ENCODE measurements around the gene ZSWIM6. TPM values are rescaled to one million over a fixed set of nuclear protein-coding genes. Genes with fewer than 3 reads are reported as not detected.

ZSWIM6 gene
- polyA plus RNA-seq, 1 of the 3 experiments (the other 2 are of a cell fraction): 7.4 TPM

DNA sequence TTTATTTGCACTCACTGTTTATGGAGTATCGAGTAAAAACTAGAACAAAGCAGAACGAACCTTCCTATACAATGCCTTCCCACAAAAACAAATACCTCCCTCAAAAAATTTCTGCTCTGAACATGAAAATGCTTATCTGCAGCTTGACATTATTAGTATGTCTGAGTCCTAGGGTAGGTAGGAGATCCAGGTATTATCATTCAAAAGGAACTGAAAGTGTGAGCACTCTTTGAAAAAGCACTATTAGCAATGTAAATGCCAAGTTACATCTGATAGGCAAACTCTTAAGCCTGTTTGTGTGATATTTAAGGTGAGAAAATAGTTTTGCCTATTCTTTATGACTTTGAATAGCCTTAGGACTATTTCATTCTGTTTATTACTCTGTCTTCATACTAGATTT, 47.6 kb downstream of the ZSWIM6 start:
- no peak overlapping the region for H3K4me3 ChIP-seq (ENCODE audit: low read depth in 2 of 2, low read length in 1 of 2)
- POLR2A ChIA-PET: interaction anchor here (0.6 kb wide), 1 partner anchor 12 kb away, joined by 3 read pairs; no protein-coding TSS in a partner anchor
- no peaks in the 10 kb centered on the region for H3F3A ChIP-seq (replicated peaks; ENCODE audit: insufficient read depth)
- no peak overlapping the region for H3K27ac ChIP-seq (ENCODE audit: low read depth in 2 of 2, low read length in 1 of 2)
- no peak for DNase-seq
- no peaks in the 10 kb centered on the region for H3K9me2 ChIP-seq
- no peaks in the 10 kb centered on the region for H3K36me3 ChIP-seq (replicated peaks in 1 of 2; ENCODE audit: control insufficient read depth in 1 of 2, insufficient read depth in 2 of 2, low read length in 1 of 2)
- 95% methylated on average over 2 of the region's 2 CpGs for WGBS (ENCODE audit: low lambda C conversion rate)
- peaks cover 72% of the 10 kb centered on the region; the same call in 1 of the 2 replicates for H3K79me2 ChIP-seq (ENCODE audit: insufficient read depth)
- TF ChIP-seq YY1 (IDR thresholded peaks at IDR 0.05; ENCODE audit: low read depth) (no peak), POLR2AphosphoS5 (IDR thresholded peaks at IDR 0.05; ENCODE audit: low read depth, low read length) (no peak), EZH2phosphoT487 (IDR thresholded peaks at IDR 0.05; ENCODE audit: borderline replicate concordance, low read depth) (no peak), MXI1 (IDR thresholded peaks at IDR 0.05; ENCODE audit: low read depth, low read length) (no peak), JUND (IDR thresholded peaks at IDR 0.05) (no peak), RFX5 (IDR thresholded peaks at IDR 0.05; ENCODE audit: low read length) (no peak), RXRA (IDR thresholded peaks at IDR 0.05; ENCODE audit: borderline replicate concordance, low read depth) (no peak)
- TF ChIP-seq, protein P1, sequence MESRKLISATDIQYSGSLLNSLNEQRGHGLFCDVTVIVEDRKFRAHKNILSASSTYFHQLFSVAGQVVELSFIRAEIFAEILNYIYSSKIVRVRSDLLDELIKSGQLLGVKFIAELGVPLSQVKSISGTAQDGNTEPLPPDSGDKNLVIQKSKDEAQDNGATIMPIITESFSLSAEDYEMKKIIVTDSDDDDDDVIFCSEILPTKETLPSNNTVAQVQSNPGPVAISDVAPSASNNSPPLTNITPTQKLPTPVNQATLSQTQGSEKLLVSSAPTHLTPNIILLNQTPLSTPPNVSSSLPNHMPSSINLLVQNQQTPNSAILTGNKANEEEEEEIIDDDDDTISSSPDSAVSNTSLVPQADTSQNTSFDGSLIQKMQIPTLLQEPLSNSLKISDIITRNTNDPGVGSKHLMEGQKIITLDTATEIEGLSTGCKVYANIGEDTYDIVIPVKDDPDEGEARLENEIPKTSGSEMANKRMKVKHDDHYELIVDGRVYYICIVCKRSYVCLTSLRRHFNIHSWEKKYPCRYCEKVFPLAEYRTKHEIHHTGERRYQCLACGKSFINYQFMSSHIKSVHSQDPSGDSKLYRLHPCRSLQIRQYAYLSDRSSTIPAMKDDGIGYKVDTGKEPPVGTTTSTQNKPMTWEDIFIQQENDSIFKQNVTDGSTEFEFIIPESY (IDR thresholded peaks at IDR 0.05; ENCODE audit: borderline replicate concordance, low read depth): no peak
- TF ChIP-seq, protein P2, sequence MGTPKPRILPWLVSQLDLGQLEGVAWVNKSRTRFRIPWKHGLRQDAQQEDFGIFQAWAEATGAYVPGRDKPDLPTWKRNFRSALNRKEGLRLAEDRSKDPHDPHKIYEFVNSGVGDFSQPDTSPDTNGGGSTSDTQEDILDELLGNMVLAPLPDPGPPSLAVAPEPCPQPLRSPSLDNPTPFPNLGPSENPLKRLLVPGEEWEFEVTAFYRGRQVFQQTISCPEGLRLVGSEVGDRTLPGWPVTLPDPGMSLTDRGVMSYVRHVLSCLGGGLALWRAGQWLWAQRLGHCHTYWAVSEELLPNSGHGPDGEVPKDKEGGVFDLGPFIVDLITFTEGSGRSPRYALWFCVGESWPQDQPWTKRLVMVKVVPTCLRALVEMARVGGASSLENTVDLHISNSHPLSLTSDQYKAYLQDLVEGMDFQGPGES (IDR thresholded peaks at IDR 0.05; ENCODE audit: low read depth, low read length): no peak
- TF ChIP-seq, protein P3, sequence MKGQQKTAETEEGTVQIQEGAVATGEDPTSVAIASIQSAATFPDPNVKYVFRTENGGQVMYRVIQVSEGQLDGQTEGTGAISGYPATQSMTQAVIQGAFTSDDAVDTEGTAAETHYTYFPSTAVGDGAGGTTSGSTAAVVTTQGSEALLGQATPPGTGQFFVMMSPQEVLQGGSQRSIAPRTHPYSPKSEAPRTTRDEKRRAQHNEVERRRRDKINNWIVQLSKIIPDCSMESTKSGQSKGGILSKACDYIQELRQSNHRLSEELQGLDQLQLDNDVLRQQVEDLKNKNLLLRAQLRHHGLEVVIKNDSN (IDR thresholded peaks at IDR 0.05; ENCODE audit: borderline replicate concordance, low read depth): no peak
- no peaks in the 10 kb centered on the region for H3K9me3 ChIP-seq
- H2AFZ ChIP-seq (ENCODE audit: low read depth): no peak overlapping the region
- peaks cover 19% of the 10 kb centered on the region; the same call in 1 of the 2 replicates for H4K20me1 ChIP-seq (ENCODE audit: insufficient read depth)
- H3K4me2 ChIP-seq: no peak overlapping the region
- H3K9ac ChIP-seq: no peak overlapping the region
- CTCF ChIA-PET: no interaction called here
- H3K4me1 ChIP-seq (ENCODE audit: control insufficient read depth in 1 of 2, insufficient read depth in 2 of 2, low read depth in 1 of 2, low read length in 1 of 2): no peaks in the 10 kb centered on the region; a peak in 1 of 4 replicates
- no peaks in the 10 kb centered on the region for H3K27me3 ChIP-seq (ENCODE audit: insufficient read depth)

DNA sequence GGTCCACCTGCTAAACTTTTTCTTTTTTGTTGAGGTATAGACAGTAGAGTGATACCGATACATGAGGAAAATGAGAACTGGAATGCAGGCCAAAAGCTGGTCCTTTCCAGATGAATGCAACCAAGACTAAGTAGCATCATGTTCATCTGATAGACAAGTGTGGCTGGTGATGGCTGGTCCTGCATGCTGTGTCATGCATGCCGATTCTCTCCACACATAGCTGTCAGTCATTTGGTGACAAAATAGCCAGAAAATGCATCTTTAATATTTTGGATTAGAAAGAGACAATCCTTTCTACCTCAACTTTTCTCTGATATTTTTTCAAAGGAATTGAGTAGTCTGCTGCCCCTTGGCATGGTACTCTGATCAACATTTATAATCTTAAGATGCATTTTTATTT, 49.9 kb downstream of the ZSWIM6 start:
- no peak overlapping the region for H3K4me2 ChIP-seq
- peaks cover 35% of the 10 kb centered on the region for H4K20me1 ChIP-seq (ENCODE audit: insufficient read depth)
- H3K27me3 ChIP-seq (ENCODE audit: insufficient read depth): no peaks in the 10 kb centered on the region
- H3K9me2 ChIP-seq: no peaks in the 10 kb centered on the region
- H3K9ac ChIP-seq: no peak overlapping the region
- 88% methylated on average over 2 of the region's 2 CpGs for WGBS (ENCODE audit: low lambda C conversion rate)
- ChIA-PET CTCF (no interaction called here), POLR2A (no interaction called here)
- H3K9me3 ChIP-seq: no peaks in the 10 kb centered on the region
- H3K27ac ChIP-seq (ENCODE audit: low read depth in 2 of 2, low read length in 1 of 2): no peak overlapping the region
- peaks cover 92% of the 10 kb centered on the region for H3K79me2 ChIP-seq (ENCODE audit: insufficient read depth)
- no peak overlapping the region for H2AFZ ChIP-seq (ENCODE audit: low read depth)
- peaks cover 4 to 6% of the 10 kb centered on the region in 2 experiments; a peak in 2 of 4 replicates for H3K4me1 ChIP-seq (ENCODE audit: control insufficient read depth in 1 of 2, insufficient read depth in 2 of 2, low read depth in 1 of 2, low read length in 1 of 2)
- no peak for DNase-seq
- no peak overlapping the region for H3K4me3 ChIP-seq (ENCODE audit: low read depth in 2 of 2, low read length in 1 of 2)
- no peaks in the 10 kb centered on the region for H3F3A ChIP-seq (replicated peaks; ENCODE audit: insufficient read depth)
- H3K36me3 ChIP-seq (replicated peaks in 1 of 2; ENCODE audit: control insufficient read depth in 1 of 2, insufficient read depth in 2 of 2, low read length in 1 of 2): no peaks in the 10 kb centered on the region
- TF ChIP-seq YY1 (IDR thresholded peaks at IDR 0.05; ENCODE audit: low read depth): no peak
- no peak for TF ChIP-seq RCOR1 (IDR thresholded peaks at IDR 0.05; ENCODE audit: low read length)
- no peak for TF ChIP-seq GATA2 (CRISPR knock-in tag; IDR thresholded peaks at IDR 0.05)
- TF ChIP-seq, protein P4, sequence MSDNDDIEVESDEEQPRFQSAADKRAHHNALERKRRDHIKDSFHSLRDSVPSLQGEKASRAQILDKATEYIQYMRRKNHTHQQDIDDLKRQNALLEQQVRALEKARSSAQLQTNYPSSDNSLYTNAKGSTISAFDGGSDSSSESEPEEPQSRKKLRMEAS (IDR thresholded peaks at IDR 0.05; ENCODE audit: low read depth): no peak
- TF ChIP-seq FOXM1 (IDR thresholded peaks at IDR 0.05; ENCODE audit: low read depth): no peak
- TF ChIP-seq RAD21 (IDR thresholded peaks at IDR 0.05; ENCODE audit: low read length): no peak
- TF ChIP-seq, protein P5, sequence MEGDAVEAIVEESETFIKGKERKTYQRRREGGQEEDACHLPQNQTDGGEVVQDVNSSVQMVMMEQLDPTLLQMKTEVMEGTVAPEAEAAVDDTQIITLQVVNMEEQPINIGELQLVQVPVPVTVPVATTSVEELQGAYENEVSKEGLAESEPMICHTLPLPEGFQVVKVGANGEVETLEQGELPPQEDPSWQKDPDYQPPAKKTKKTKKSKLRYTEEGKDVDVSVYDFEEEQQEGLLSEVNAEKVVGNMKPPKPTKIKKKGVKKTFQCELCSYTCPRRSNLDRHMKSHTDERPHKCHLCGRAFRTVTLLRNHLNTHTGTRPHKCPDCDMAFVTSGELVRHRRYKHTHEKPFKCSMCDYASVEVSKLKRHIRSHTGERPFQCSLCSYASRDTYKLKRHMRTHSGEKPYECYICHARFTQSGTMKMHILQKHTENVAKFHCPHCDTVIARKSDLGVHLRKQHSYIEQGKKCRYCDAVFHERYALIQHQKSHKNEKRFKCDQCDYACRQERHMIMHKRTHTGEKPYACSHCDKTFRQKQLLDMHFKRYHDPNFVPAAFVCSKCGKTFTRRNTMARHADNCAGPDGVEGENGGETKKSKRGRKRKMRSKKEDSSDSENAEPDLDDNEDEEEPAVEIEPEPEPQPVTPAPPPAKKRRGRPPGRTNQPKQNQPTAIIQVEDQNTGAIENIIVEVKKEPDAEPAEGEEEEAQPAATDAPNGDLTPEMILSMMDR (IDR thresholded peaks at IDR 0.05): no peak
- no peak for TF ChIP-seq FOXJ3 (CRISPR knock-in tag; IDR thresholded peaks at IDR 0.05)
- TF ChIP-seq MEF2A (IDR thresholded peaks at IDR 0.05; ENCODE audit: borderline replicate concordance, low read depth): no peak
- TF ChIP-seq SIN3A (IDR thresholded peaks at IDR 0.05; ENCODE audit: borderline replicate concordance, low read depth, low read length): no peak
- no peak for TF ChIP-seq TEAD4 (IDR thresholded peaks at IDR 0.05; ENCODE audit: borderline replicate concordance, insufficient read depth)
- TF ChIP-seq RXRA (IDR thresholded peaks at IDR 0.05; ENCODE audit: borderline replicate concordance, low read depth): no peak
- no peak for TF ChIP-seq NFIC (IDR thresholded peaks at IDR 0.05; ENCODE audit: borderline replicate concordance)
- no peak for TF ChIP-seq ELF1 (IDR thresholded peaks at IDR 0.05)
- no peak for TF ChIP-seq POLR2AphosphoS5 (IDR thresholded peaks at IDR 0.05; ENCODE audit: low read depth, low read length)
- TF ChIP-seq EZH2phosphoT487 (IDR thresholded peaks at IDR 0.05; ENCODE audit: borderline replicate concordance, low read depth): no peak

All from SK-N-SH (cell line).